Activated B cell treated with CpG ODN at 0.5 μM for 24 hours (primary cell): ENCODE results near the gene SAMD1. TPM values are rescaled to one million over a fixed set of nuclear protein-coding genes. Genes with fewer than 3 reads are reported as not detected.

Experiments used
- ATAC-seq: fragments of 200-7000 bp; cut with Tn5 transposase; one replicate; pipeline ENCODE4 v1.10.0; 2021; ENCODE audit warnings: low read depth, mild to moderate bottlenecking, moderate library complexity
- CTCF ChIA-PET: fragments of 350-600 bp; sonication (Branson Sonifier 250); formaldehyde crosslinking; loops from one replicate; lab custom pipeline; 2021; ENCODE audit warnings: antibody characterized with exemption; lab: Charles Lee
- POLR2A ChIA-PET: fragments of 350-600 bp; sonication (Branson Sonifier 250); formaldehyde crosslinking; loops from one replicate; lab custom pipeline; 2021; ENCODE audit warnings: antibody characterized with exemption; lab: Charles Lee
- DNase-seq: peaks from one replicate; pipeline ENCODE4 v3.0.0; 2022
- H3K27ac Mint-ChIP-seq: one replicate; pipeline ENCODE4 v1.8.0; 2020; ENCODE audit warnings: mixed read lengths
- H3K27me3 Mint-ChIP-seq: one replicate; pipeline ENCODE4 v1.8.0; 2021; ENCODE audit warnings: mixed read lengths
- H3K36me3 Mint-ChIP-seq: one replicate; pipeline ENCODE4 v1.8.0; 2021; ENCODE audit warnings: low read depth, mixed read lengths
- H3K4me1 Mint-ChIP-seq: one replicate; pipeline ENCODE4 v1.8.0; 2021; ENCODE audit warnings: mixed read lengths
- H3K4me3 Mint-ChIP-seq: one replicate; pipeline ENCODE4 v1.8.0; 2020; ENCODE audit warnings: mild to moderate bottlenecking, mixed read lengths
- H3K9me3 Mint-ChIP-seq: one replicate; pipeline ENCODE4 v1.8.0; 2020; ENCODE audit warnings: mixed read lengths
- intact Hi-C: fragments of 100-400 bp; cut with micrococcal nuclease; formaldehyde crosslinking; loops from one replicate; pipeline ENCODE4 v1.15.1; 2024
- total RNA-seq: library from RNA; stranded (reverse); gene quantifications from 2 replicates; pipeline ENCODE4 v1.2.3, GENCODE V29; 2022
- TF ChIP-seq, protein P1 (sequence below): fragments of 200-600 bp; IDR thresholded peaks from one replicate; pipeline ENCODE4 v1.8.0; 2022; ENCODE audit warnings: antibody characterized with exemption, mild to moderate bottlenecking

SAMD1 gene
- total RNA-seq, 1 donor from 2014 or later = 32.7 TPM

DNA sequence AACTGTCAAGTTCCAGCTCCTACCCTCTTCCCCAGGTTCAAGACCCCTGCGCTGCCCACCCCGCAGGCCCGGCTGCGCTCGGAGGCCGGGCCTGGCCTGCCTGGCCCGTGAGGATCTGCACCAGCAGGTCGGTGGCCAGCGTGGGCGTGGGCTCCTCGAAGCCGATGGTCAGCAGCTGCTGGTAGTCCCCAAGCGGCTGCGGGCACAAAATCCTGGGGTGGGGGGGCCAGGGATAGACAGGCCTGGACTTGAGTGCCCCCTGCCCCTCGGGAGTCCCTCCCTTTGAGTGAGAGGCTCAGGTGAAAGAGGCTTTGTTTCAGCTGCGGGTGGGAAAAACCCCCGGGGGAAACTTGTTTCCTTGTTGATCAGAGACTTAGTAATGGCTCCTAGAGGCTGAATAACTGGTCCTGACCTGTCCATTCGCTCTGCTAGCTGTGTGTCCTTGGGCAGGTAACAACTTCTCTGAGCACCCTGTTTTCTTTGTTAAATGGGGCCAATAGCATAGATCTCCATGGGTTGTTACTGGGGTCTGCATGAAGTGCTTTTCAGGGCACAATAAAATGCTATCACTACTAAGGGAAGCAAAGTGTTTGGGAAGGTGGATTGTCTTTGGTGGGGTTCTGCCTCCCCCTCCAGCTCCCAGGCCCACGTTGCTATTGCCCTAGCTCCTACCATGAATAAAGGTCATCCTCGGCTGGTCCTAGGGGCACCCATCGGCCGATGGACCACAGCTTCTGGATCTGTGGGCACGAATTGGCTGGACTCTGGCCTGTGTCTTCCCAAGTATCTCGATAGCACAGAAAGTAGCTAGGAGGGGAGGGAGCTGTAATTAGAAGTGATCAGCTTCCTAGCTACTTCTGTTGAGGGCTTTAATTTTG is 8.5 kb downstream of the SAMD1 start:
- Mint-ChIP-seq H3K36me3 (peaks cover 6% of the 10 kb centered on the region), H3K9me3 (no peaks in the 10 kb centered on the region), H3K27me3 (no peaks in the 10 kb centered on the region), H3K4me3 (peak overlapping the region; percentile 94), H3K4me1 (peaks cover 17% of the 10 kb centered on the region), H3K27ac (peak overlapping the region; percentile 95)
- TF ChIP-seq, protein P1, sequence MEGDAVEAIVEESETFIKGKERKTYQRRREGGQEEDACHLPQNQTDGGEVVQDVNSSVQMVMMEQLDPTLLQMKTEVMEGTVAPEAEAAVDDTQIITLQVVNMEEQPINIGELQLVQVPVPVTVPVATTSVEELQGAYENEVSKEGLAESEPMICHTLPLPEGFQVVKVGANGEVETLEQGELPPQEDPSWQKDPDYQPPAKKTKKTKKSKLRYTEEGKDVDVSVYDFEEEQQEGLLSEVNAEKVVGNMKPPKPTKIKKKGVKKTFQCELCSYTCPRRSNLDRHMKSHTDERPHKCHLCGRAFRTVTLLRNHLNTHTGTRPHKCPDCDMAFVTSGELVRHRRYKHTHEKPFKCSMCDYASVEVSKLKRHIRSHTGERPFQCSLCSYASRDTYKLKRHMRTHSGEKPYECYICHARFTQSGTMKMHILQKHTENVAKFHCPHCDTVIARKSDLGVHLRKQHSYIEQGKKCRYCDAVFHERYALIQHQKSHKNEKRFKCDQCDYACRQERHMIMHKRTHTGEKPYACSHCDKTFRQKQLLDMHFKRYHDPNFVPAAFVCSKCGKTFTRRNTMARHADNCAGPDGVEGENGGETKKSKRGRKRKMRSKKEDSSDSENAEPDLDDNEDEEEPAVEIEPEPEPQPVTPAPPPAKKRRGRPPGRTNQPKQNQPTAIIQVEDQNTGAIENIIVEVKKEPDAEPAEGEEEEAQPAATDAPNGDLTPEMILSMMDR = no peak
- intact Hi-C loops = loop anchor here (1.0 to 2.0 kb wide), 5 partner anchors 8 to 931 kb away; partner anchors contain the start of genes ASF1B, C19orf53, IER2 and RFX1
- ATAC-seq = no peak
- POLR2A ChIA-PET = interaction anchor here (0.6 to 2.7 kb wide), 12 partner anchors 8 to 1141 kb away, joined by 3 to 15 read pairs (median 6); partner anchors contain the start of genes ASF1B, IL27RA, MISP3 and PRKACA
- no peak for DNase-seq
- CTCF ChIA-PET = interaction anchor here (0.8 to 1.3 kb wide), 5 partner anchors 8 to 176 kb away, joined by 3 to 4 read pairs (median 4); partner anchors contain the start of genes ASF1B, BRME1 and CC2D1A

DNA sequence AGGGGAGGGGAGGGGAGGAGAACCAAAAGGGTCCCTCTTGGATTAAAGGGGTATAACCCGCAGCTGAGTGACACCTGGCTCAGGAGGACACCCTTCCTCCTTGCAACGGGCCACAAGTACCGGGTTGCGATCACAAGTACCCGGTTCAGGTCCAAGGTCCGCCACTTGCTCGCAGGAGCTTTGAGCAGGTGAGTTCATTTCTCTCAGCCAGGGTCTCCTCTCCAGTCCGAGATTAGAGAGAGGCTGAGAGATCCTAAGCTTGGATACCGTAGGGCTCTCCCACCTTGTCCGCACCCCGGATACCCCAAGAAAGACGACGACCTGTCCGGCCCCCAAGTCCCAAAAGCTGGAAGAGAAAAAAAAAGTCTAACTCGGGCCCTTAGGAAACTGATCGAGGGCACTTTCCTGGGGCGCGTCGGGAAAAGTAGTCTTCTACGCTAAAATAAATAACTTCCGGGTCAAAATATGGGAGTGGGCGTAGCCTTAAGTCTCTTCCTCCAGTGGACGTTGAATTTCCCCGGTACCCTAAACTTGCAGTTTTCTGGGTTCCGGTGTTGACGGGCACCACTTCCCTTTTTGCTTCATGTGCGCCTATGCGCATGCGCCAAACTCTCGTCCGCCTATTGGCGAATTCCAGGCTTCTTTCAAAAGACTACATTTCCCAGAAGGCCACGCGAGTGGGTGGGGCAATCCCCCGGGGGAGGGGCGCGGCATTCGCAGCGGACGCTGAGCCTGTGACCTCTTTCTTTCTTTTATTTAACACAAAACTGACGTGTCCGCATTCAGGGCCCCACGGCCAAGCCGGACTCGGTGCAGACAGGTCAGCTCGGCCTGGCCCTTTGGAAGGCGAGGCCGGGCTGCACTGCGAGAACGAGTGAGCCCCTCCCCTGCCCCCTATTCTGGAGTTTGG is 9.4 kb downstream of the SAMD1 start:
- Mint-ChIP-seq H3K4me3 (peak overlapping the region; percentile 94), H3K36me3 (peaks cover 5% of the 10 kb centered on the region), H3K27me3 (no peaks in the 10 kb centered on the region), H3K9me3 (no peaks in the 10 kb centered on the region), H3K4me1 (peaks cover 17% of the 10 kb centered on the region), H3K27ac (peak overlapping the region; percentile 95)
- TF ChIP-seq, protein P1 = no peak
- ChIA-PET POLR2A (interaction anchor here (0.6 to 2.7 kb wide), 15 partner anchors 8 to 1140 kb away, joined by 3 to 15 read pairs (median 5); partner anchors contain the start of genes ASF1B, DCAF15, IL27RA and MISP3), CTCF (interaction anchor here (0.8 to 1.3 kb wide), 3 partner anchors 9 to 175 kb away, joined by 3 to 4 read pairs (median 3); partner anchors contain the start of genes ASF1B, BRME1 and CC2D1A)
- intact Hi-C loops = loop anchor here (1.0 to 2.0 kb wide), 5 partner anchors 9 to 930 kb away; partner anchors contain the start of genes ASF1B, C19orf53, IER2 and RFX1
- DNase-seq (peak; percentile 98), ATAC-seq (peak; percentile 91)

DNA sequence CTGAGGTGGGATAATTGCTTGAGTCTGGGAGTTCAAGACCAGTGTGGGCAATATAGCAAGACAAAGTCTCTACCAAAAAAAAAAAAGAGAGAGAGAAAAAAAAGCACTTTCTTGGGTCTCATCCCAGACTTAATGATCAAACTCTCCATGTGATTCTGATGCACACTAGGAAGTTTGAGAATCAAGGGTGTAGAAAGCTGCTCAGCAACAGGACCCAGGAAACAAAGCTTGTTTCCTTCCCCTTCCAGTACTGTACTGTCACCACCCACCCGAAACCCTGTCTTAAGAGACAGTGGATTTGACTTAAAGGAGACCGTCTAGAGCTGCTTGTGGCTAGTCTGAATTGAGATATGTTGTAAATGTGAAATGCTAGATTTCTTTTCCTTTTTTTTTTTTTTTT is 12.1 kb downstream of the SAMD1 start:
- intact Hi-C loops = loop anchor here (10.0 kb wide), 1 partner anchor 396 kb away; the partner anchor contains the start of gene PTGER1
- Mint-ChIP-seq H3K27ac (no peak overlapping the region), H3K4me3 (peak overlapping the region; percentile 2), H3K9me3 (no peaks in the 10 kb centered on the region), H3K4me1 (peaks cover 34% of the 10 kb centered on the region), H3K27me3 (no peaks in the 10 kb centered on the region), H3K36me3 (peaks cover 5% of the 10 kb centered on the region)
- TF ChIP-seq, protein P1 = no peak
- ChIA-PET POLR2A (interaction anchor here (0.7 kb wide), 1 partner anchor 297 kb away, joined by 7 read pairs; no protein-coding TSS in a partner anchor), CTCF (no interaction called here)
- no peak for ATAC-seq
- DNase-seq = no peak

DNA sequence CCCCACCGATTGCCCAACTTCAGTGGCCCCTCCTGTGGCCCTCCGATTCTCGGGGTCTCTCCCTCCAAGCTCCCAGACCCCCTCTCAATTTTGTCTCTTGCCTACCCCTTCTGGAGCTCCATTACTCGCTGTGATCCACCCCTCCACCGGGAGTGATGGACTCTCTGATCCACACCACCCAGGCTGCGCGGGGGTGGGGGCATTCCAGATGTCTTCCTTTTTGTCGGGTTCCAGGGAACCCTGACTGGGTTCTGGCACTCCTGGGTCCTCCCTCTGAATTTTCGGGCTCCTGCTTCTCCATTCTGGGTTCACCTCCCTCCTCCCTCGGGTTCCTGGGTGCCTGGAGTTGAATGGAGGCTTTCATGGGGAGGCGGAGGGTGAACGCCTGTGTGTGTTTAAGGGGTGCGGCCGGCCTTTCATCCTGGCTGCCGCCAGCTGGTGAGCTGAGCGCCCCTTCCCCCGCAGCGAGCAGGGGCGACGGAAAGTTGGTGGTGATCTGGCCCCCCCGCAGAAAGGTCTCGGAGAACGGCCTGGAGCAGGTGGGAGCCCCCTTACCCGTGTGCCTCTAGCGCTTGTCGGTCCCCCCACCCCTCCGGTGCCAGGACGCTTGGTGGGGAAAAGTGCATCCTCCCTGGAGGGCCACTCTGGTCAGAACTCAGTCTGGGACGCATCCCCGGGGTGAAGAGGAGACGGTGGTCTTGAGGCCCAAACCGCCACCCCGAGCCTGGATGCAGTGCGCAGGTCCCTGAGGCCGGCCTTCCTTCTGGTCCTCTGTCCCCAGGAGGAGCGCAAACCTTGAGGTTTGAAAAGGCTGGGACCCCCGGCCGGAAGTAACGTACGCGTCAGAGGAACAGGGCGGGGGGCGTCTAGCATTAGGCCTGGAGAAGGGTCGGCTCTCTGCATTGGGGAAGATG is 16.4 kb downstream of the SAMD1 start:
- ATAC-seq (no peak), DNase-seq (no peak)
- CTCF ChIA-PET = interaction anchor here (0.6 to 4.8 kb wide), 10 partner anchors 8 to 343 kb away, joined by 3 to 42 read pairs (median 4); partner anchors contain the start of gene ASF1B
- no peaks in the 10 kb centered on the region for H3K36me3 Mint-ChIP-seq
- TF ChIP-seq, protein P1 = no peak
- H3K9me3 Mint-ChIP-seq = no peaks in the 10 kb centered on the region
- peak overlapping the region; percentile 86 for H3K4me3 Mint-ChIP-seq
- POLR2A ChIA-PET = interaction anchor here (0.6 to 3.1 kb wide), 6 partner anchors 7 to 602 kb away, joined by 3 to 11 read pairs (median 6); partner anchors contain the start of genes DCAF15 and IL27RA
- H3K27me3 Mint-ChIP-seq = no peaks in the 10 kb centered on the region
- H3K4me1 Mint-ChIP-seq = peaks cover 19% of the 10 kb centered on the region
- intact Hi-C loops = loop anchor here (1.0 to 10.0 kb wide), 6 partner anchors 17 to 401 kb away; partner anchors contain the start of genes ASF1B and PTGER1
- peak overlapping the region; percentile 77 for H3K27ac Mint-ChIP-seq
